Fibroblast of lung (primary cell): ENCODE measurements around the gene ZDHHC14. TPM values are rescaled to one million over a fixed set of nuclear protein-coding genes. Genes with fewer than 3 reads are reported as not detected.
A peak's percentile ranks its signal among the peaks of the same experiment; 100 is the strongest.

Source experiments
- DNase-seq, 2 donors: peaks; one replicate each; pipeline versions ENCODE4 v3.0.0 to v3.0.0-alpha.2; 2010; ENCODE audit warnings: low read depth in 2 of 2
- H2AFZ ChIP-seq: 2 replicates; pipeline ENCODE4 v1.5.1; 2012; ENCODE audit warnings: low read length, control low read depth, inconsistent platforms
- H3K27ac ChIP-seq: 2 replicates; pipeline ENCODE4 v1.5.1; 2011; ENCODE audit warnings: low read length, control low read depth; ENCODE audit not compliant: insufficient read depth
- H3K27me3 ChIP-seq: 2 replicates; pipeline ENCODE4 v1.5.1; 2011; ENCODE audit warnings: mild to moderate bottlenecking, low read length; ENCODE audit not compliant: control insufficient read depth, insufficient read depth
- H3K36me3 ChIP-seq: 2 replicates; pipeline ENCODE4 v1.5.1; 2011; ENCODE audit warnings: low read length; ENCODE audit not compliant: control insufficient read depth, insufficient read depth
- H3K4me1 ChIP-seq: 2 replicates; pipeline ENCODE4 v1.5.1; 2011; ENCODE audit warnings: low read length; ENCODE audit not compliant: control insufficient read depth, insufficient read depth; ENCODE audit errors: extremely low read depth
- H3K4me2 ChIP-seq: 2 replicates; pipeline ENCODE4 v1.5.1; 2011; ENCODE audit warnings: low read length, control low read depth; ENCODE audit not compliant: insufficient read depth; ENCODE audit errors: extremely low read depth
- H3K4me3 ChIP-seq, 4 experiments: fragments of 200-600 bp in 1 of 4; sonication (generic) in 1 of 4; replicated peaks in 1 of 4; 2 replicates each; pipeline ENCODE4 v1.5.1; 2011 to 2016; ENCODE audit warnings: low read length in 4 of 4, low read depth in 3 of 4, mild to moderate bottlenecking in 3 of 4, control low read depth in 2 of 4, inconsistent platforms in 1 of 4, mixed read lengths in 1 of 4; ENCODE audit not compliant: insufficient read depth in 1 of 4; ENCODE audit errors: control extremely low read depth in 1 of 4
- H3K79me2 ChIP-seq: 2 replicates; pipeline ENCODE4 v1.5.1; 2012; ENCODE audit warnings: mild to moderate bottlenecking, low read length, inconsistent platforms; ENCODE audit not compliant: control insufficient read depth, insufficient read depth
- H3K9ac ChIP-seq: 2 replicates; pipeline ENCODE4 v1.5.1; 2011; ENCODE audit warnings: mild to moderate bottlenecking, low read length, control low read depth; ENCODE audit not compliant: insufficient read depth
- H3K9me3 ChIP-seq: 2 replicates; pipeline ENCODE4 v1.5.1; 2012; ENCODE audit warnings: low read depth, low read length; ENCODE audit not compliant: control insufficient read depth, insufficient read depth
- H4K20me1 ChIP-seq: 2 replicates; pipeline ENCODE4 v1.5.1; 2011; ENCODE audit warnings: low read length; ENCODE audit not compliant: control insufficient read depth, insufficient read depth; ENCODE audit errors: extremely low read depth
- CTCF ChIP-seq, 2 donors: IDR thresholded peaks in 1 of 2; conservative IDR thresholded peaks in 1 of 2; 1 replicate in 1 of 2; 2 replicates in 1 of 2; pipeline ENCODE4 v1.5.1; 2011 to 2012; ENCODE audit warnings: low read length in 2 of 2, control low read depth in 1 of 2, inconsistent platforms in 1 of 2, low read depth in 1 of 2, mild to moderate bottlenecking in 1 of 2
- EZH2 ChIP-seq: IDR thresholded peaks from 2 replicates; pipeline ENCODE4 v1.5.1; 2012; ENCODE audit warnings: low read length, control low read depth, mild to moderate bottlenecking; ENCODE audit errors: missing control alignments
- polyA plus RNA-seq, 2 donors: library from polyadenylated mRNA; depleted of rRNA in 1 of 2; stranded (reverse) in 1 of 2; unstranded in 1 of 2; fragments of >200 nt; gene quantifications; 2 replicates each; pipeline ENCODE4 v1.2.1, GENCODE V29; 2011 to 2012; ENCODE audit warnings: missing spikeins in 1 of 2
- total RNA-seq: library from RNA; depleted of rRNA; stranded (reverse); fragments of >200 nt; gene quantifications from 2 replicates; pipeline ENCODE4 v1.2.1, GENCODE V29; 2014

The ZDHHC14 gene
- total and polyA plus RNA-seq, 2 donors (not counting 1 experiment from before 2014, with no cell fraction given) = 1.7 to 3.5 TPM

GRCh38 chr6:157403686-157404051, 22.7 kb downstream of the ZDHHC14 start:
- H3K9ac ChIP-seq = no peak overlapping the region
- H2AFZ ChIP-seq = no peak overlapping the region
- no peak overlapping the region for H3K4me2 ChIP-seq
- no peaks in the 10 kb centered on the region for H3K27me3 ChIP-seq
- no peak for TF ChIP-seq EZH2
- TF ChIP-seq CTCF (conservative IDR thresholded peaks at IDR 0.05 in 1 of 2, IDR thresholded peaks at IDR 0.05 in 1 of 2; ENCODE audit: low read depth in 1 of 2, low read length in 2 of 2) = no peak
- no peaks in the 10 kb centered on the region for H3K79me2 ChIP-seq
- no peak overlapping the region for H3K4me3 ChIP-seq
- H3K9me3 ChIP-seq = no peaks in the 10 kb centered on the region
- no peak for DNase-seq
- H3K4me1 ChIP-seq = no peaks in the 10 kb centered on the region
- H3K27ac ChIP-seq = no peak overlapping the region
- no peaks in the 10 kb centered on the region for H3K36me3 ChIP-seq
- H4K20me1 ChIP-seq = no peaks in the 10 kb centered on the region

DNA sequence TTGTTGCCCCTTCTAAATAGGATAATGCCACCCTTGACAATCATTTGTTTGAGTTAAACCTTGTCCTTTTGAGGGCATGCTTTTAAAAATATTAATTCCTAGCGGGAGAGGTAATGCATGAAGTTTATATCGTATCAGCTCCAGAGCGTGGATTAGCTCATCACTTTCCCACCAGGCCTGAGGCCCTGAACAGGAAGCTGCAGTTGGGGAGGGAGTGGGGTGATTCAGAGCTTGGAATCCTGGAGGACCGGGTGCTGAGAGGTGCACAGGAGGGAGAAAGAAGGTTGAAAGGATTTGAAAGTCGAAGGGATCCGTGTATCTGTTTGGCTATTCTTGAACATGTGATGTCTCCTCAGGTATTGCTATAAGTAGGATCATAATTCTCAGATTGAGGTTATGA, 25.0 kb downstream of the ZDHHC14 start:
- H3K79me2 ChIP-seq = no peaks in the 10 kb centered on the region
- no peak overlapping the region for H3K4me3 ChIP-seq
- DNase-seq = peak; percentile 5 to 69
- H2AFZ ChIP-seq = no peak overlapping the region
- H3K27ac ChIP-seq = no peak overlapping the region
- H3K27me3 ChIP-seq = no peaks in the 10 kb centered on the region
- no peaks in the 10 kb centered on the region for H3K4me1 ChIP-seq
- no peak overlapping the region for H3K4me2 ChIP-seq
- TF ChIP-seq EZH2 = no peak
- no peak for TF ChIP-seq CTCF (conservative IDR thresholded peaks at IDR 0.05 in 1 of 2, IDR thresholded peaks at IDR 0.05 in 1 of 2; ENCODE audit: low read depth in 1 of 2, low read length in 2 of 2)
- H4K20me1 ChIP-seq = no peaks in the 10 kb centered on the region
- no peaks in the 10 kb centered on the region for H3K9me3 ChIP-seq
- no peak overlapping the region for H3K9ac ChIP-seq
- no peaks in the 10 kb centered on the region for H3K36me3 ChIP-seq

- Histone ChIP-seq H3K9me3 (no peaks in the 10 kb centered on the region), H3K4me2 (no peak overlapping the region), H3K4me3 (no peak overlapping the region), H3K36me3 (no peaks in the 10 kb centered on the region), H3K9ac (no peak overlapping the region), H4K20me1 (no peaks in the 10 kb centered on the region), H3K27me3 (no peaks in the 10 kb centered on the region), H3K4me1 (no peaks in the 10 kb centered on the region), H2AFZ (no peak overlapping the region), H3K79me2 (no peaks in the 10 kb centered on the region), H3K27ac (no peak overlapping the region)
- TF ChIP-seq CTCF (conservative IDR thresholded peaks at IDR 0.05 in 1 of 2, IDR thresholded peaks at IDR 0.05 in 1 of 2; ENCODE audit: low read depth in 1 of 2, low read length in 2 of 2) = no peak
- no peak for TF ChIP-seq EZH2
- no peak for DNase-seq
These were observed 25.7 kb downstream of the ZDHHC14 start for GRCh38 chr6:157406661-157407060.
